Upper lobe of right lung (tissue), 1 donor: ENCODE measurements around the gene HSPG2. TPM values are rescaled to one million over a fixed set of nuclear protein-coding genes. Genes with fewer than 3 reads are reported as not detected.

Experiments used
- ATAC-seq: fragments of 200-7000 bp; cut with Tn5 transposase; one replicate; pipeline ENCODE4 v1.9.1; 2020; ENCODE audit warnings: mild to moderate bottlenecking, moderate library complexity
- DNase-seq: peaks from one replicate; pipeline ENCODE4 v3.0.0-alpha.2; 2020
- H3K27ac ChIP-seq: fragments of 200-600 bp; one replicate; pipeline ENCODE4 v1.8.0; 2022
- H3K27me3 ChIP-seq: fragments of 200-600 bp; one replicate; pipeline ENCODE4 v1.8.0; 2022; ENCODE audit warnings: mild to moderate bottlenecking
- H3K36me3 ChIP-seq: fragments of 200-600 bp; one replicate; pipeline ENCODE4 v1.8.0; 2022
- H3K4me1 ChIP-seq: fragments of 200-600 bp; one replicate; pipeline ENCODE4 v1.8.0; 2022
- H3K4me3 ChIP-seq: fragments of 200-600 bp; one replicate; pipeline ENCODE4 v1.8.0; 2022; ENCODE audit warnings: mild to moderate bottlenecking
- H3K9me3 ChIP-seq: fragments of 200-600 bp; one replicate; pipeline ENCODE4 v1.8.0; 2022
- intact Hi-C: fragments of 100-400 bp; cut with DNase I; formaldehyde crosslinking; loops from one replicate; pipeline ENCODE4 v1.11.0; 2022
- total RNA-seq: library from RNA; stranded (reverse); fragmentation: NEBNext Ultra II Directional; extraction: Animal tissue kit (Norgen Biotek cat#: 25700); gene quantifications from one replicate; pipeline ENCODE4 v1.2.1, GENCODE V29; 2021
- TF ChIP-seq, protein P1 (sequence below): fragments of 200-600 bp; IDR thresholded peaks from one replicate; pipeline ENCODE4 v1.8.0; 2022; ENCODE audit warnings: antibody characterized with exemption
- donor health status: DM: no; HTN: yes; CAD: no; lungs with severe emphysema.

Gene HSPG2
- total RNA-seq, 1 donor from 2014 or later = 393 TPM

DNA sequence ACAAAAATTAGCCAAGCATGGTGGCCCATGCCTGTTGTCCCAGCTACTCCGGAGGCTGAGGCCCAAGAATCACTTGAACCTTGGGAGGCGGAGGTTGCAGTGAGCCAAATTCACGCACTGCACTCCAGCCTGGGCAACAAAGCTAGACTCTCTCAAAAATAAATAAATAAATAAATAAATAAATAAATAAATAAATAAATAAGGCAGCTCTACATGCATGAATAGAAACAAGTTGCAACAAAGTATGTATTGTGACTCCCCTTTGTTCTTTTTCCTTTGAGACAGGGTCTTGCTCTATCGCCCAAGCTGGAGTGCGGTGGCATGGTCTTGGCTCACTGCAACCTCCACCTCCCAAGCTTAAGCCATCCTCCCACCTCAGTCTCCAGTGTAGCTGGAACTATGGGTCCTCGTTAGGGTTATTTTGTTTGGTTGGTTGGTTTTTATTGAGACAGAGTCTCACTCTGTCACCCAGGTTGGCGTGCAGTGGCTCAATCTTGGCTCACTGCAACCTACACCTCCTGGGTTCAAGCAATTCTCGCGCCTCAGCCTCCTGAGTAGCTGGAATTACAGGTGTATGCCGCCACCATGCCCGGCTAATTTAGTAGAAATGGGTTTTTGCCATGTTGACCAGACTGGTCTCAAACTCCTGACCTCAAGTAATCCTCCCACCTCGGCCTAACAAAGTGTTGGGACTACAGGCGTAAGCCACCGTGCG, 162.1 kb downstream of the HSPG2 start:
- no peaks in the 10 kb centered on the region for H3K27me3 ChIP-seq
- no peak for ATAC-seq
- no peak overlapping the region for H3K4me3 ChIP-seq
- peaks cover 26% of the 10 kb centered on the region for H3K4me1 ChIP-seq
- TF ChIP-seq, protein P1, sequence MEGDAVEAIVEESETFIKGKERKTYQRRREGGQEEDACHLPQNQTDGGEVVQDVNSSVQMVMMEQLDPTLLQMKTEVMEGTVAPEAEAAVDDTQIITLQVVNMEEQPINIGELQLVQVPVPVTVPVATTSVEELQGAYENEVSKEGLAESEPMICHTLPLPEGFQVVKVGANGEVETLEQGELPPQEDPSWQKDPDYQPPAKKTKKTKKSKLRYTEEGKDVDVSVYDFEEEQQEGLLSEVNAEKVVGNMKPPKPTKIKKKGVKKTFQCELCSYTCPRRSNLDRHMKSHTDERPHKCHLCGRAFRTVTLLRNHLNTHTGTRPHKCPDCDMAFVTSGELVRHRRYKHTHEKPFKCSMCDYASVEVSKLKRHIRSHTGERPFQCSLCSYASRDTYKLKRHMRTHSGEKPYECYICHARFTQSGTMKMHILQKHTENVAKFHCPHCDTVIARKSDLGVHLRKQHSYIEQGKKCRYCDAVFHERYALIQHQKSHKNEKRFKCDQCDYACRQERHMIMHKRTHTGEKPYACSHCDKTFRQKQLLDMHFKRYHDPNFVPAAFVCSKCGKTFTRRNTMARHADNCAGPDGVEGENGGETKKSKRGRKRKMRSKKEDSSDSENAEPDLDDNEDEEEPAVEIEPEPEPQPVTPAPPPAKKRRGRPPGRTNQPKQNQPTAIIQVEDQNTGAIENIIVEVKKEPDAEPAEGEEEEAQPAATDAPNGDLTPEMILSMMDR = no peak
- no peaks in the 10 kb centered on the region for H3K9me3 ChIP-seq
- intact Hi-C loops = no loop called here
- H3K27ac ChIP-seq = no peak overlapping the region
- H3K36me3 ChIP-seq = no peaks in the 10 kb centered on the region
- DNase-seq = no peak

GRCh38 chr1:21773585-21773984, 163.5 kb downstream of the HSPG2 start:
- TF ChIP-seq, protein P1 = no peak
- H3K36me3 ChIP-seq = no peaks in the 10 kb centered on the region
- H3K27ac ChIP-seq = no peak overlapping the region
- H3K9me3 ChIP-seq = no peaks in the 10 kb centered on the region
- H3K4me1 ChIP-seq = peaks cover 25% of the 10 kb centered on the region
- DNase-seq (no peak), ATAC-seq (no peak)
- no peak overlapping the region for H3K4me3 ChIP-seq
- intact Hi-C loops = no loop called here
- H3K27me3 ChIP-seq = no peaks in the 10 kb centered on the region

Other genes starting within 250 kb of the HSPG2 start
- 56.4 TPM for gene USP48, start 154.2 kb downstream of the HSPG2 start, total RNA-seq
- gene LDLRAD2, start 125.0 kb downstream of the HSPG2 start, total RNA-seq = 0.38 TPM
- not detected for gene CELA3B, start 39.7 kb upstream of the HSPG2 start, total RNA-seq
- gene CELA3A, start 64.3 kb upstream of the HSPG2 start, total RNA-seq = not detected
- 234 TPM for gene CDC42, start 115.4 kb upstream of the HSPG2 start, total RNA-seq
- 1.8 TPM for gene WNT4, start 205.8 kb upstream of the HSPG2 start, total RNA-seq